ENCODE results near the gene NFASC.

Gene NFASC

GRCh38 chr1:204869097-204869496, 1.6 kb upstream of the NFASC start:
- TF ChIP-seq EZH2phosphoT487 (conservative IDR thresholded peaks at IDR 0.05; ENCODE audit: low read length): no peak
- no peak for TF ChIP-seq CTCF (IDR thresholded peaks at IDR 0.05; ENCODE audit: insufficient read depth, low read length, poor library complexity, severe bottlenecking)
- Histone ChIP-seq H3K36me3 (ENCODE audit: low read length) (no peaks in the 10 kb centered on the region), H3K4me2 (ENCODE audit: low read depth, low read length, poor library complexity, severe bottlenecking) (no peak overlapping the region), H3K27me3 (ENCODE audit: low read length) (no peaks in the 10 kb centered on the region), H3K9me2 (replicated peaks; ENCODE audit: insufficient read depth, low read length) (no peaks in the 10 kb centered on the region), H4K20me1 (ENCODE audit: low read depth, low read length) (no peaks in the 10 kb centered on the region), H3K4me3 (ENCODE audit: insufficient read depth, low read length, poor library complexity, severe bottlenecking) (no peak overlapping the region), H3K79me2 (ENCODE audit: insufficient read depth, low read length) (no peaks in the 10 kb centered on the region), H2AFZ (ENCODE audit: low read depth, low read length, severe bottlenecking) (no peak overlapping the region), H3K9ac (ENCODE audit: low read length) (no peak overlapping the region), H3K27ac (ENCODE audit: low read depth, low read length) (no peak overlapping the region), H3F3A (ENCODE audit: insufficient read depth) (no peaks in the 10 kb centered on the region), H3K9me3 (ENCODE audit: insufficient read depth, low read length) (no peaks in the 10 kb centered on the region)

GRCh38 chr1:204871405-204872037, 859 bp downstream of the NFASC start:
- Histone ChIP-seq H3K27me3 (ENCODE audit: low read length) (no peaks in the 10 kb centered on the region), H3K36me3 (ENCODE audit: low read length) (no peaks in the 10 kb centered on the region), H2AFZ (ENCODE audit: low read depth, low read length, severe bottlenecking) (no peak overlapping the region), H3K9ac (ENCODE audit: low read length) (no peak overlapping the region), H3K9me2 (replicated peaks; ENCODE audit: insufficient read depth, low read length) (no peaks in the 10 kb centered on the region), H3K27ac (ENCODE audit: low read depth, low read length) (no peak overlapping the region), H4K20me1 (ENCODE audit: low read depth, low read length) (no peaks in the 10 kb centered on the region), H3K4me3 (ENCODE audit: insufficient read depth, low read length, poor library complexity, severe bottlenecking) (no peak overlapping the region), H3K4me2 (ENCODE audit: low read depth, low read length, poor library complexity, severe bottlenecking) (no peak overlapping the region), H3K79me2 (ENCODE audit: insufficient read depth, low read length) (no peaks in the 10 kb centered on the region), H3K9me3 (ENCODE audit: insufficient read depth, low read length) (no peaks in the 10 kb centered on the region), H3F3A (ENCODE audit: insufficient read depth) (no peaks in the 10 kb centered on the region)
- no peak for TF ChIP-seq EZH2phosphoT487 (conservative IDR thresholded peaks at IDR 0.05; ENCODE audit: low read length)
- TF ChIP-seq CTCF (IDR thresholded peaks at IDR 0.05; ENCODE audit: insufficient read depth, low read length, poor library complexity, severe bottlenecking): no peak

- Histone ChIP-seq H3K36me3 (ENCODE audit: low read length) (no peaks in the 10 kb centered on the region), H3K4me3 (ENCODE audit: insufficient read depth, low read length, poor library complexity, severe bottlenecking) (no peak overlapping the region), H3K79me2 (ENCODE audit: insufficient read depth, low read length) (no peaks in the 10 kb centered on the region), H3K27me3 (ENCODE audit: low read length) (no peaks in the 10 kb centered on the region), H3K4me2 (ENCODE audit: low read depth, low read length, poor library complexity, severe bottlenecking) (no peak overlapping the region), H4K20me1 (ENCODE audit: low read depth, low read length) (no peaks in the 10 kb centered on the region), H3K9me2 (replicated peaks; ENCODE audit: insufficient read depth, low read length) (no peaks in the 10 kb centered on the region), H2AFZ (ENCODE audit: low read depth, low read length, severe bottlenecking) (no peak overlapping the region), H3F3A (ENCODE audit: insufficient read depth) (no peaks in the 10 kb centered on the region), H3K9ac (ENCODE audit: low read length) (no peak overlapping the region), H3K27ac (ENCODE audit: low read depth, low read length) (no peak overlapping the region), H3K9me3 (ENCODE audit: insufficient read depth, low read length) (no peaks in the 10 kb centered on the region)
- TF ChIP-seq EZH2phosphoT487 (conservative IDR thresholded peaks at IDR 0.05; ENCODE audit: low read length): no peak
Measured at GRCh38 chr1:204872262-204872881, 1.7 kb downstream of the NFASC start.

- no peak for TF ChIP-seq CTCF (IDR thresholded peaks at IDR 0.05; ENCODE audit: insufficient read depth, low read length, poor library complexity, severe bottlenecking)
- no peak for TF ChIP-seq EZH2phosphoT487 (conservative IDR thresholded peaks at IDR 0.05; ENCODE audit: low read length)
- H3K4me2 ChIP-seq (ENCODE audit: low read depth, low read length, poor library complexity, severe bottlenecking): no peak overlapping the region
- no peak overlapping the region for H3K27ac ChIP-seq (ENCODE audit: low read depth, low read length)
Measured at GRCh38 chr1:204873176-204873575, 2.5 kb downstream of the NFASC start.

More at GRCh38 chr1:204873176-204873575, 2.5 kb downstream of the NFASC start:
- no peaks in the 10 kb centered on the region for H3K9me3 ChIP-seq (ENCODE audit: insufficient read depth, low read length)
- no peak overlapping the region for H2AFZ ChIP-seq (ENCODE audit: low read depth, low read length, severe bottlenecking)
- H3K79me2 ChIP-seq (ENCODE audit: insufficient read depth, low read length): no peaks in the 10 kb centered on the region
- no peaks in the 10 kb centered on the region for H4K20me1 ChIP-seq (ENCODE audit: low read depth, low read length)
- no peaks in the 10 kb centered on the region for H3K27me3 ChIP-seq (ENCODE audit: low read length)
- no peak overlapping the region for H3K9ac ChIP-seq (ENCODE audit: low read length)
- no peak overlapping the region for H3K4me3 ChIP-seq (ENCODE audit: insufficient read depth, low read length, poor library complexity, severe bottlenecking)
- H3K9me2 ChIP-seq (replicated peaks; ENCODE audit: insufficient read depth, low read length): no peaks in the 10 kb centered on the region
- no peaks in the 10 kb centered on the region for H3F3A ChIP-seq (ENCODE audit: insufficient read depth)
- H3K36me3 ChIP-seq (ENCODE audit: low read length): no peaks in the 10 kb centered on the region

Measured in SU-DHL-6 (cell line).